Stimulated activated CD8-positive, alpha-beta memory T cell treated with anti-CD3 and anti-CD28 coated beads, Interleukin-15, amount 100 ng/mL, for 4 hours (primary cell): ENCODE results near the gene MIOX.

Experiments used
- DNase-seq, 2 donors: peaks; one replicate each; pipeline ENCODE4 v3.0.0-alpha.2; 2020; ENCODE audit warnings: low read depth in 2 of 2

Gene MIOX

GRCh38 chr22:50455201-50455600, 31.5 kb upstream of the MIOX start:
- DNase-seq: no peak

GRCh38 chr22:50456026-50456425, 30.6 kb upstream of the MIOX start:
- DNase-seq: no peak

GRCh38 chr22:50456466-50457234, 30.0 kb upstream of the MIOX start:
- no peak for DNase-seq

DNA sequence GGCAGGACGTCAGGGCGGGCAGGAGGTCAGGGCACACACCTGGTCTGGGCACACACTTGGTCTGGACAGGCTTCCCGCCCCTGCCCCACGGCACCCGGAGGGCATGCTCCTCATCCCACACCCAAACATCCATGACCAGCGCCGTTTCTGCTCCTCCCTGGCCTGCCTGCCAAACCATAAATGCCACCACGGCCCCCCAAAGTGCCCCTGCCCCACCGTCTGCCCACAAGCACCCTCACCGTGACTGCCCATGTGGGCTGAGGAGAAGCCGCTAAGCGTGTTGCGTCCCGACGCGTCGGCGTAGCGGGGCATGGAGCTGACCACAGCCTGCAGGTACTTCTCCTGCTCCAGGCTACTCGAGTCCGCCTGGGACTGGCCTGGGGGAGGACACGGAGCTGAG, 27.6 kb upstream of the MIOX start:
- DNase-seq: no peak

GRCh38 chr22:50459496-50460140, 27.0 kb upstream of the MIOX start:
- DNase-seq: no peak

DNA sequence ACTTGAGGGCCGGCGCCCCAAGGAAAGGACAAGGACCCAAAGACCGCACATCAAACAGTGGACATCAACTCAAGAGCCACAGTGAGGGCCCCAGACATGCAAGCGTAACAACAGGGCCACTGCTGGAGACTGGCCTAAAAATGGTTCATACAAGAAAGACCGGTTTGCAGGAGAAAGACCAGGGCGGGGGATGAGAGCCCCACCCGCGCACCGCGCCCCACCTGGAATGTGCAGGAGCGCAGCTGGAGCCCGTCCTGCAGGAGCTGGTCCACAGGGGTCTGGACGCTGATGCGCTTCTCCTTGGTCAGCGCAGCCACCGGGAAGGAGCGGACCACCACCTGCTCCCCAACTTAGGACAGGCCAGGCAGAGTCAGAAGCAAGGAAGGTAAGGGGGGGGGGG, 25.7 kb upstream of the MIOX start:
- no peak for DNase-seq

DNA sequence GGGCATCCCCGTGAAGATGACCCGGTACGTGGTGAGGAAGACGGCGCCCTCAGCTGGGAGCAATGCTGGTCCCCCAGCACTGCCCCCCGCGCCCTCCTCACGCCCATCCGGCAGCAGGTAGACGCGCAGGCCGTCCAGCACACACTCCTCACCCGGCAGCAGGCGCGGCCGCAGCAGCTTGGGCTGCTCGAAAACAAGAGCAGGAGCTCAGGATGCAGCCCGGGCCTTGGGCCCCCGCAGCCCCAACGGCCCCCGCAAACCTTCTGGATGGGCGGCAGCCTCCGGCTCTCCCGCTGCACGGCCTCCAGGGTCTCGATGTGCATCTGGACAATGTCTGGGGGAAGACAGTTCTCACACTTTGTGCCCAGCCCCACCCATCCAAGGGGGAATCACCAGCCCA, 25.1 kb upstream of the MIOX start:
- no peak for DNase-seq

DNA sequence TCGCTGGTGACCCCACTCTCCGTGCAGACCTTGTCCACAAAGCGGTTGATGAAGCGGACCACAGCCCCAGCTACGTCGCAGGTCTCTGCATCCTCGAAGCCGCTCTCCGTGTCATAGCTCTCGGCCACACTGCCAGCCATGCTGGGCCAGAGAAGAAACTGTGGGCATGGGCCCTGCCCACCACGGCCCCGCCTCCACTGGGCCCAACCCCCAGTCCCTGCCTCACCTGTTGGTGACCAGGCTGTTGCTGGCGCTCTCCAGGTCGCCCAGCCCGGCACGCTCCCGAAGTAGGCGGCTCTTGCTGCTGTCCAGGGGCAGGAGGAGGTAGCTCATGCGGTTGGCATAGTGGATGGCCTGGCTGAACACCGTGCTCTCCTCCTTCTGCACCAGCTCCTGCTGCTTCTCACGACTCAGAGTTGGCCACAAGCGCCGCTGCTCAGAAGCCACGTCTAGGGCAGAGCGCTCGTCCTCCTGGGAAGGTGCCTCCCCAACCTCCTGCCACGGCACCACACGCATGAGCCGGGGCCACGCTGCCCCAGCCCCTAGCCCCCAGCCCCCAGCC, 24.6 kb upstream of the MIOX start:
- DNase-seq: no peak

DNA sequence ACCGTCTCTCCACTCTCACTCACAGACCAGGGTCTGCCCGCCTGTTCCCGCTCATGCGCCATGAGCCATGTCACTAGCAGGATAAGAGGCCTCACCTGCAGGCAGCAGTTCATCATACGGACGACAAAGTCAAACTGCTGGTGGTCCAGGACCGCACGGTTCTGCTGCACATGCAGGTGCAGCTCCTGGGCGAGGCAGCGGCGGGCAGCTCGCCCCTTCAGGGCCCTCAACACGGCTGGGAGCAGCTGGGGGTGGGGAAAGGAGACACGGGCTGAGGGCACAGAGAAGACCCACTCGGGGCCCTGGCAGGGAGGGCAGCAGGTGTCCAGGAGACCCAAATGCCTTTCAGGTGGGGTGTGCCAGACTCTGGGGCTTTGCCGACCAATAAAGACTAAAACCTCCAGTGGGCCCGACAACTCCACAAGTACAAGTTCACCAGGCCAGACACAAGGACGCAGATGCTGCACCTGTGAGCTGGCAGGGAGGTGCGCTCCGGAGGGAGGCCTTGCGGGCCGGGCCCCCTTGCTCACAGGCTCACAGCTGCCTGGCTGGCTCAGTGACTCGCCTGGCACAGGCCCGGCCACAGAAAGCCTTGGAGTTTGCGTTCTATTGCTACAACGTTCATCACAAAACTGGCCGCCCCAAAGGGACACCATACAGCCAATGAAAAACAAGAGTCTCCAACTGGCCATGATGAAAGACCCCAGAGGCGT, 23.3 kb upstream of the MIOX start:
- DNase-seq: no peak

DNA sequence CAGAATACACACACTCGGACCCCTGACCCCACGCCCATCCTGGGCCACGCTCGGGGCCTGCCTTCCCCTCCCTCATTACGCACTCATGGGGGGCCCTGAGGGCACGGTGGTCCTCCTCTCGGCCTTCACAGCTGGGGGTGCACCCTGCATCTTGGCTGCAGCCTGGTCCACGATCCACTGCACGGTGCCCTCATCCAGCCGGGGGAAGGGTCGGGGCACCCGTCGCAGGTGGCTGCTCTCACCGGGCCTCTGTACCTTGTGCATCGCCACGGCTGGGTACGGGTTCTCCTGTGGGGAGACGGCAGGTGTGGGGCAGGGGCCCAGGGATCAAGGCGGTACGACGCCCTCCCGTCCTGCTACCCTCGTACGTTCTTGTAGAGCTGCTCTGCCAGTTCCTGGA, 22.2 kb upstream of the MIOX start:
- no peak for DNase-seq

DNA sequence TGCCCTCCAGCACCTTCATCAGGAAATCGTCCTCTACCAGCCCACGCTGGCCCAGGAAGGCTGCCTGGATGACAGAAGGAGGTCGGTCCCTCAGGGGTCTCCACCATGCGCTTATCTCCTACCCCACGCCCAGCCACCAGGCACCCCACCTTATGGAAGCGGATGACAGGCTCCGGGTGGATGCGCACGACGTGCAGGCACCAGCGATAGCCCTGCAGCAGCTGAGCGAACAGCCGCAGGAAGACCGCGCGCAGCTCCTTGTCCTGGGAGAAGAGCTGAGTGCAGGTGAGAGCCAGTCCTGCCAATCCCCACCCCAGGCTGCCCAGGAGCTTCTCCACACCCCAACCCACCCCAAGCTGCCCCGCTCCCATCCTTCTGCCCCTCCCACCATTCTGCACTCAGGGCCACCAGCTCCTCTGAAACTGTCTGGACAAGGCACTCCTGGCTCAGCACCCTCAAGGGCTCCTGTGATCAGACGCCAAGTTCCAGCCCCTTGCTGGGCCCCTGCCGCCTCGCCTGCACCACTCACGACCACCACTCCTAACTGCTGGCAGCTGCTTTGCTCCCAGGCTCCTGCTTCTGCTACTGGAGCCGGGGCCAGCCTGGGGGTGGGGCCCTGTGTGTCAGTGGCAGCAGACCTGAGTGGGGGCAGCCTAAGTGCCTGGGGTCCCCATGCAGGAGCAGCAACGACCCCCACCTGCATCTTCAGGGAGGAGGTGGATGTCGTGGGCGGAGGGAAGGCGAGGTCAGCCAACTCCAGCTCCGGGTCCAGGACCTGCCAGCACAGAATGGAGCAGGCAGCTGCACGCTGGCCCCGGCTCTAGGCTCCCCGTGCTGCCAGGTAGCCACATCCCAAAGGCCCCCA, 21.4 kb upstream of the MIOX start:
- DNase-seq: no peak

GRCh38 chr22:50467341-50467740, 19.3 kb upstream of the MIOX start:
- DNase-seq: no peak

DNA sequence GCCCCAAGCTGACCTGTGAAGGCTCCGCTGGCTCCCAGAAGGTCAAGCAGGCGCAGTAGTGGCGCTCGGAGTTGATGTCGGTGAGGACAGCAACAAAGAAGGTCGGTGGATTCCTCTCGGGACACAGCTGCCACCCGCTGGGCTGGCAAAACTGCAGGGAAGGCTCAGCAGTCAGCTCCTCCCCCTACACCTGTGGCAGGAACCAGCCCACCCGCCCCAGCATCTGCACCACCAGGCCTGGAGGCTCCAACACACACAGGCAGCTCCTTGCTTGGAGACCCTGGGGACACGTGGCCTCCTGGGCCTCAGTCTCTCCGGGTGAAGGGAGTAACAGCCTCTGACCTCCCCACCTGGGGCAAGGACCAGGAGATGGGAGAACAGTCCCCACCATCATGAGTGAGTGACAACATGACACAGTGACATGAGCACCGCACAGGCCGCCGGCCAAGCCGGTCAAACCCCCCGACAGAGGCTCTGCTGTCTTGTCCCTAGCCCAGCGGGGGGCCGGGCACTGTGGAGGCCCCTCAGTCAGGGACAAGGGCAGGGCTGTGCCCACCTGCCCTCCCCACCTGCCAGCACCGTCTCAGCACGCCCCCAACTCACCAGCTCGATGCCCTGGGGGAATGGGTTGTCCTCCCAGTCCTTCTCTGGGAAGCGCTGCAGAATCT, 18.8 kb upstream of the MIOX start:
- no peak for DNase-seq

GRCh38 chr22:50468626-50469025, 18.0 kb upstream of the MIOX start:
- DNase-seq: no peak

GRCh38 chr22:50469377-50470305, 17.0 kb upstream of the MIOX start:
- DNase-seq: peak; percentile 93 to 96

GRCh38 chr22:50470491-50470890, 16.2 kb upstream of the MIOX start:
- DNase-seq: no peak

DNA sequence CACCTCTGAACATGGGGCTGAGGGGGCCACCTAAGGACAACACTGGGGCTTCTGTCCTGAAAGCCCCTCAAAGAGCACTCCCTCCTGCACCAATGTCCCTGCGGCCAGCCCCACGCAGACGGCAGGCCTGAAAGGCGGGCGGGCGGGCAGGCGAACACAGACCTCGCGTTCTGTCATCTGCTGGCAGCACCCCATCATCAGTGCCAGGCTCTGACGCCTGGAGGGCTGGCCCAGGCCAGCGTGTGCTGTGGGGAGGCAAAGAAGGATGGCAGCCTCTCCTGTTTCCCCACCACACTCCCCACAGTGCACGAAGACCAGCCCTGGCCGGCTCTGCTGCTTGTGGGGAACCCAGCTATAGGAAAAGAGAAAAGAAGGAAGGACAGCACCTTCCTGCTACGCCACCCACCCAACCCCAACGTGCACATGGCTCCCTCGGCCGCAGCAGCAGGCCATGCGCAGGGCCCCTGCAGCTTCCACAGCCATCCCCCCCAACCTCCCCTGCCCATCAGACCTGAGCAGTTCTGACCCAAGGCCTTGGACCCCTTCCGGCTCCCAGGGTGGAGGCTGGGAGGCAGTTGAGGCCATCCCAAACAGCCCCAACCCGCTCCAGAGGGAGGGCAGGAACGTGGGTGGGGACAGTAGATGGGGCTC, 15.3 kb upstream of the MIOX start:
- DNase-seq: no peak

DNA sequence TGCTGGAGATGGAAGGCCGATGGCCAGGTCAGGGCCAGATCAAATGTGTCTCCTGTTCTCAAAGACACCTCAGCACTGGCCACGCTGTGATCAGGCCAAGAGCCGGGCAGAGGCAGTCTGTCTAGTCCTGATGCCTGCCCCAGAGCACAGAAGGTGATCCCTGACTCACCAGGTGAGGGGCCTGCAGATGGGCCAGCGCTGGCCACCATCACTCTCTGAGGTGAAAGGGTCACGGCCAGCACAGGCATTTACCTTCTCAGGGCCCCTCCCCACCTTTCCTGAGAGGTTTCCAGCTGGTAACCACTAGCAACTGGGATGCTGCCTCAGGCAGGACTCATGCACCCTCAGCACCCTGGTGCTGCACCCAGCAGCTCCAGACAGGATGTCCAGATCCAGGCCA, 14.7 kb upstream of the MIOX start:
- DNase-seq: no peak

DNA sequence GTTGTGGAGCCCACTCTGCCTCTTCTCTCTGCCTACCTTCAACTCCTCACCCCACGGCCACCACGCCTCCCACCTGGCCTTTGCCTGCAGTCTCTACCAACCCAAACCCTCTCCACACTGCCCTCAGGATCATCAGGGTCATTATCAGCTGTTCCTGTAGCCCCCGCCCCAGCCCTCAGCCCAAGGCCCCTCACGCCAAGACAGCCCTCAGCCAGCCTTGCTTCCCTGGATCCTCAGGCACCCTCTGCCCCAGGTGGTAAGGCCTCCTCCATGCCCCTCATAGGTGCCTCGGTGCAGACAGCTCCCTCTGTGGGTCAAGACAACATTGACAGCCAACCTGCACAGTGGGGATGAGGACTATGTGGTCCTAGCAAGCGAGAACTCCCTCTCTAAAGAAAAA, 13.6 kb upstream of the MIOX start:
- DNase-seq: peak in 1 of 2 donors; percentile 24
